HepG2 (cell line): Measurements from ENCODE around the gene IRS1.

Experiments
- CEBPB ChIP-seq: IDR thresholded peaks from 2 replicates; pipeline ENCODE4 v1.6.1; 2011; ENCODE audit warnings: low read depth, low read length, improper control_type of control experiment, borderline replicate concordance
- TAF1 ChIP-seq: sonication (generic); formaldehyde crosslinking; IDR thresholded peaks from 2 replicates; pipeline ENCODE4 v1.4.0; 2020; ENCODE audit warnings: missing genetic modification reagents
- ZBTB20 ChIP-seq: sonication (generic); formaldehyde crosslinking; IDR thresholded peaks from 2 replicates; pipeline ENCODE4 v1.8.1; 2023; ENCODE audit warnings: missing genetic modification reagents, low read depth, mild to moderate bottlenecking, borderline replicate concordance
- ZFAT ChIP-seq: sonication (generic); formaldehyde crosslinking; conservative IDR thresholded peaks from 2 replicates; pipeline ENCODE4 v1.8.1; 2023; ENCODE audit warnings: missing genetic modification reagents, inconsistent platforms
- ZNF296 ChIP-seq: sonication (generic); formaldehyde crosslinking; conservative IDR thresholded peaks from 2 replicates; pipeline ENCODE4 v1.5.0; 2020; ENCODE audit warnings: mild to moderate bottlenecking, missing genetic modification reagents
- TF ChIP-seq, protein P1 (sequence below): sonication (generic); formaldehyde crosslinking; IDR thresholded peaks from 2 replicates; pipeline ENCODE4 v1.5.1; 2020; ENCODE audit warnings: mild to moderate bottlenecking, missing genetic modification reagents, moderate library complexity

DNA sequence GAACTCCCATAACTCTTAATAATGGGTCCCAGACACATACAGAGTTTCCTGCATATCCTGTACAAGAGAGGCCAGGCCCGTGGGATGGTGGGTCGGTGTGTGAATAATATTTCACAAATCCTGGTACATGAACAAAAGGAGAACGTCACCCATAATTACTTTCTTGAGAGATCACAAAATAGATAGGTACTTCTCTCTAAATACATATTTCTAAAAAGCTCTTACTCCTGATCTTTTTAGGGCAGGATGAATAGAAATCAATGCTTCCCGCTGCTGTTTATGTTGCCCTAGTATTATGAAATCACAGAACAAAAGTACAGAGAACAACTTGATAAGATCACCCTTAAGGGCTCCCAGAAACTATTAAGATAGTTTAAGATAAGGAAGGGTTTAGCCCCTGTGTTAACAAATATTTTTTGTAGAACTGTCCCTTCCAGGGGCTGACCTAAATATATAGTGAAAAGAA is 5.4 kb downstream of the IRS1 start:
- TF ChIP-seq ZBTB20 (CRISPR knock-in tag) (no peak), CEBPB (no peak), ZNF296 (CRISPR knock-in tag) (no peak), ZFAT (CRISPR knock-in tag) (no peak), TAF1 (CRISPR knock-in tag) (no peak)
- TF ChIP-seq, protein P1, sequence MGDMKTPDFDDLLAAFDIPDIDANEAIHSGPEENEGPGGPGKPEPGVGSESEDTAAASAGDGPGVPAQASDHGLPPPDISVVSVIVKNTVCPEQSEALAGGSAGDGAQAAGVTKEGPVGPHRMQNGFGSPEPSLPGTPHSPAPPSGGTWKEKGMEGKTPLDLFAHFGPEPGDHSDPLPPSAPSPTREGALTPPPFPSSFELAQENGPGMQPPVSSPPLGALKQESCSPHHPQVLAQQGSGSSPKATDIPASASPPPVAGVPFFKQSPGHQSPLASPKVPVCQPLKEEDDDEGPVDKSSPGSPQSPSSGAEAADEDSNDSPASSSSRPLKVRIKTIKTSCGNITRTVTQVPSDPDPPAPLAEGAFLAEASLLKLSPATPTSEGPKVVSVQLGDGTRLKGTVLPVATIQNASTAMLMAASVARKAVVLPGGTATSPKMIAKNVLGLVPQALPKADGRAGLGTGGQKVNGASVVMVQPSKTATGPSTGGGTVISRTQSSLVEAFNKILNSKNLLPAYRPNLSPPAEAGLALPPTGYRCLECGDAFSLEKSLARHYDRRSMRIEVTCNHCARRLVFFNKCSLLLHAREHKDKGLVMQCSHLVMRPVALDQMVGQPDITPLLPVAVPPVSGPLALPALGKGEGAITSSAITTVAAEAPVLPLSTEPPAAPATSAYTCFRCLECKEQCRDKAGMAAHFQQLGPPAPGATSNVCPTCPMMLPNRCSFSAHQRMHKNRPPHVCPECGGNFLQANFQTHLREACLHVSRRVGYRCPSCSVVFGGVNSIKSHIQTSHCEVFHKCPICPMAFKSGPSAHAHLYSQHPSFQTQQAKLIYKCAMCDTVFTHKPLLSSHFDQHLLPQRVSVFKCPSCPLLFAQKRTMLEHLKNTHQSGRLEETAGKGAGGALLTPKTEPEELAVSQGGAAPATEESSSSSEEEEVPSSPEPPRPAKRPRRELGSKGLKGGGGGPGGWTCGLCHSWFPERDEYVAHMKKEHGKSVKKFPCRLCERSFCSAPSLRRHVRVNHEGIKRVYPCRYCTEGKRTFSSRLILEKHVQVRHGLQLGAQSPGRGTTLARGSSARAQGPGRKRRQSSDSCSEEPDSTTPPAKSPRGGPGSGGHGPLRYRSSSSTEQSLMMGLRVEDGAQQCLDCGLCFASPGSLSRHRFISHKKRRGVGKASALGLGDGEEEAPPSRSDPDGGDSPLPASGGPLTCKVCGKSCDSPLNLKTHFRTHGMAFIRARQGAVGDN (CRISPR knock-in tag) = no peak
